HepG2 (cell line): ENCODE data around the gene SLC12A5. TPM values are rescaled to one million over a fixed set of nuclear protein-coding genes. Genes with fewer than 3 reads are reported as not detected.
A peak's percentile ranks its signal among the peaks of the same experiment; 100 is the strongest.

Experiments
- BRD4 ChIP-seq: sonication (generic); formaldehyde crosslinking; IDR thresholded peaks from 2 replicates; pipeline ENCODE4 v1.4.0; 2020; ENCODE audit warnings: missing genetic modification reagents
- EHMT2 ChIP-seq: fragments of 200-600 bp; sonication (generic); IDR thresholded peaks from 2 replicates; pipeline ENCODE4 v1.7.0; 2017; ENCODE audit warnings: antibody characterized with exemption, low read depth, low read length, borderline replicate concordance
- ISL2 ChIP-seq: sonication (generic); formaldehyde crosslinking; IDR thresholded peaks from 2 replicates; pipeline ENCODE4 v1.5.0; 2020; ENCODE audit warnings: missing genetic modification reagents
- JARID2 ChIP-seq: sonication (generic); formaldehyde crosslinking; IDR thresholded peaks from 2 replicates; pipeline ENCODE4 v1.8.1; 2023; ENCODE audit warnings: missing genetic modification reagents, inconsistent platforms; ENCODE audit not compliant: insufficient replicate concordance
- MTF2 ChIP-seq: sonication (generic); formaldehyde crosslinking; IDR thresholded peaks from 2 replicates; pipeline ENCODE4 v1.5.0; 2020; ENCODE audit warnings: missing genetic modification reagents, borderline replicate concordance
- SMYD3 ChIP-seq: sonication (generic); formaldehyde crosslinking; IDR thresholded peaks from 2 replicates; pipeline ENCODE4 v1.8.1; 2023; ENCODE audit warnings: mild to moderate bottlenecking, missing genetic modification reagents
- SNAI1 ChIP-seq: sonication (generic); formaldehyde crosslinking; IDR thresholded peaks from 2 replicates; pipeline ENCODE4 v1.5.0; 2020; ENCODE audit warnings: mild to moderate bottlenecking, missing genetic modification reagents, borderline replicate concordance
- TOPORS ChIP-seq: sonication (generic); formaldehyde crosslinking; IDR thresholded peaks from 2 replicates; pipeline ENCODE4 v1.8.0; 2023; ENCODE audit warnings: mild to moderate bottlenecking, missing genetic modification reagents
- YEATS4 ChIP-seq: sonication (generic); formaldehyde crosslinking; IDR thresholded peaks from 2 replicates; pipeline ENCODE4 v1.4.0; 2020; ENCODE audit warnings: missing genetic modification reagents, borderline replicate concordance
- ZNF10 ChIP-seq: sonication (generic); formaldehyde crosslinking; IDR thresholded peaks from 2 replicates; pipeline ENCODE4 v1.4.0; 2020; ENCODE audit warnings: mild to moderate bottlenecking, low read depth, missing genetic modification reagents, borderline replicate concordance
- ZNF264 ChIP-seq: sonication (generic); formaldehyde crosslinking; IDR thresholded peaks from 2 replicates; pipeline ENCODE4 v1.4.0; 2020; ENCODE audit warnings: missing genetic modification reagents
- ZNF451 ChIP-seq: sonication (generic); formaldehyde crosslinking; IDR thresholded peaks from 2 replicates; pipeline ENCODE4 v1.5.0; 2020; ENCODE audit warnings: mild to moderate bottlenecking, missing genetic modification reagents
- ZNF607 ChIP-seq: sonication (generic); formaldehyde crosslinking; IDR thresholded peaks from 2 replicates; pipeline ENCODE4 v1.5.1; 2020; ENCODE audit warnings: missing genetic modification reagents, mild to moderate bottlenecking, borderline replicate concordance
- ZNF83 ChIP-seq: sonication (generic); formaldehyde crosslinking; IDR thresholded peaks from 2 replicates; pipeline ENCODE4 v1.4.0; 2020; ENCODE audit warnings: missing genetic modification reagents, mild to moderate bottlenecking, borderline replicate concordance
- ZNF841 ChIP-seq: sonication (generic); formaldehyde crosslinking; IDR thresholded peaks from 2 replicates; pipeline ENCODE4 v1.8.1; 2023; ENCODE audit warnings: missing genetic modification reagents, borderline replicate concordance
- ZSCAN5A ChIP-seq: sonication (generic); formaldehyde crosslinking; IDR thresholded peaks from 2 replicates; pipeline ENCODE4 v1.8.0; 2022; ENCODE audit warnings: mild to moderate bottlenecking, missing genetic modification reagents, borderline replicate concordance
- polyA plus RNA-seq, 8 experiments: library from polyadenylated mRNA; depleted of rRNA in 3 of 8; stranded (reverse) in 7 of 8; unstranded in 1 of 8; fragments of >200 nt; fragmentation: Illumina TruSeq in 4 of 8; extraction: Trizol in 4 of 8; gene quantifications; 2 replicates each; pipeline versions ENCODE4 v1.2.1 to v1.2.3, GENCODE V29; 2011 to 2016; ENCODE audit warnings: low read depth in 4 of 8, missing spikeins in 1 of 8, mixed read lengths in 1 of 8; ENCODE audit not compliant: insufficient read depth in 1 of 8
- total RNA-seq, 5 experiments: library from RNA; depleted of rRNA; stranded (reverse); fragments of >200 nt; fragmentation: Illumina TruSeq; extraction: Trizol; gene quantifications; 2 replicates each; pipeline ENCODE4 v1.2.3, GENCODE V29; 2016; ENCODE audit warnings: low read depth in 1 of 5
- TF ChIP-seq, protein P1 (sequence below): sonication (generic); formaldehyde crosslinking; IDR thresholded peaks from 2 replicates; pipeline ENCODE4 v1.5.0; 2020; ENCODE audit warnings: mild to moderate bottlenecking, missing genetic modification reagents, borderline replicate concordance
- TF ChIP-seq, protein P2 (sequence below): sonication (generic); formaldehyde crosslinking; IDR thresholded peaks from 2 replicates; pipeline ENCODE4 v1.4.0; 2020; ENCODE audit warnings: mild to moderate bottlenecking, missing genetic modification reagents

The SLC12A5 gene
- total and polyA plus RNA-seq, 2 of the 13 experiments (the other 11 are each of a cell fraction or from before 2014, with no cell fraction given), result 4.3 to 5.4 TPM

GRCh38 chr20:46089417-46090388 lies 60.7 kb downstream of the SLC12A5 start, which contains the start of gene NCOA5 (continued):
- TF ChIP-seq, protein P1, sequence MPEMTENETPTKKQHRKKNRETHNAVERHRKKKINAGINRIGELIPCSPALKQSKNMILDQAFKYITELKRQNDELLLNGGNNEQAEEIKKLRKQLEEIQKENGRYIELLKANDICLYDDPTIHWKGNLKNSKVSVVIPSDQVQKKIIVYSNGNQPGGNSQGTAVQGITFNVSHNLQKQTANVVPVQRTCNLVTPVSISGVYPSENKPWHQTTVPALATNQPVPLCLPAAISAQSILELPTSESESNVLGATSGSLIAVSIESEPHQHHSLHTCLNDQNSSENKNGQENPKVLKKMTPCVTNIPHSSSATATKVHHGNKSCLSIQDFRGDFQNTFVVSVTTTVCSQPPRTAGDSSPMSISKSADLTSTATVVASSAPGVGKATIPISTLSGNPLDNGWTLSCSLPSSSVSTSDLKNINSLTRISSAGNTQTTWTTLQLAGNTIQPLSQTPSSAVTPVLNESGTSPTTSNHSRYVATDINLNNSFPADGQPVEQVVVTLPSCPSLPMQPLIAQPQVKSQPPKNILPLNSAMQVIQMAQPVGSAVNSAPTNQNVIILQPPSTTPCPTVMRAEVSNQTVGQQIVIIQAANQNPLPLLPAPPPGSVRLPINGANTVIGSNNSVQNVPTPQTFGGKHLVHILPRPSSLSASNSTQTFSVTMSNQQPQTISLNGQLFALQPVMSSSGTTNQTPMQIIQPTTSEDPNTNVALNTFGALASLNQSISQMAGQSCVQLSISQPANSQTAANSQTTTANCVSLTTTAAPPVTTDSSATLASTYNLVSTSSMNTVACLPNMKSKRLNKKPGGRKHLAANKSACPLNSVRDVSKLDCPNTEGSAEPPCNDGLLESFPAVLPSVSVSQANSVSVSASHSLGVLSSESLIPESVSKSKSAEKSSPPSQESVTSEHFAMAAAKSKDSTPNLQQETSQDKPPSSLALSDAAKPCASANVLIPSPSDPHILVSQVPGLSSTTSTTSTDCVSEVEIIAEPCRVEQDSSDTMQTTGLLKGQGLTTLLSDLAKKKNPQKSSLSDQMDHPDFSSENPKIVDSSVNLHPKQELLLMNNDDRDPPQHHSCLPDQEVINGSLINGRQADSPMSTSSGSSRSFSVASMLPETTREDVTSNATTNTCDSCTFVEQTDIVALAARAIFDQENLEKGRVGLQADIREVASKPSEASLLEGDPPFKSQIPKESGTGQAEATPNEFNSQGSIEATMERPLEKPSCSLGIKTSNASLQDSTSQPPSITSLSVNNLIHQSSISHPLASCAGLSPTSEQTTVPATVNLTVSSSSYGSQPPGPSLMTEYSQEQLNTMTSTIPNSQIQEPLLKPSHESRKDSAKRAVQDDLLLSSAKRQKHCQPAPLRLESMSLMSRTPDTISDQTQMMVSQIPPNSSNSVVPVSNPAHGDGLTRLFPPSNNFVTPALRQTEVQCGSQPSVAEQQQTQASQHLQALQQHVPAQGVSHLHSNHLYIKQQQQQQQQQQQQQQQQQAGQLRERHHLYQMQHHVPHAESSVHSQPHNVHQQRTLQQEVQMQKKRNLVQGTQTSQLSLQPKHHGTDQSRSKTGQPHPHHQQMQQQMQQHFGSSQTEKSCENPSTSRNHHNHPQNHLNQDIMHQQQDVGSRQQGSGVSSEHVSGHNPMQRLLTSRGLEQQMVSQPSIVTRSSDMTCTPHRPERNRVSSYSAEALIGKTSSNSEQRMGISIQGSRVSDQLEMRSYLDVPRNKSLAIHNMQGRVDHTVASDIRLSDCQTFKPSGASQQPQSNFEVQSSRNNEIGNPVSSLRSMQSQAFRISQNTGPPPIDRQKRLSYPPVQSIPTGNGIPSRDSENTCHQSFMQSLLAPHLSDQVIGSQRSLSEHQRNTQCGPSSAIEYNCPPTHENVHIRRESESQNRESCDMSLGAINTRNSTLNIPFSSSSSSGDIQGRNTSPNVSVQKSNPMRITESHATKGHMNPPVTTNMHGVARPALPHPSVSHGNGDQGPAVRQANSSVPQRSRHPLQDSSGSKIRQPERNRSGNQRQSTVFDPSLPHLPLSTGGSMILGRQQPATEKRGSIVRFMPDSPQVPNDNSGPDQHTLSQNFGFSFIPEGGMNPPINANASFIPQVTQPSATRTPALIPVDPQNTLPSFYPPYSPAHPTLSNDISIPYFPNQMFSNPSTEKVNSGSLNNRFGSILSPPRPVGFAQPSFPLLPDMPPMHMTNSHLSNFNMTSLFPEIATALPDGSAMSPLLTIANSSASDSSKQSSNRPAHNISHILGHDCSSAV (CRISPR knock-in tag), result peak; percentile 49; the same call in 1 of the 2 replicates
- TF ChIP-seq, protein P2, sequence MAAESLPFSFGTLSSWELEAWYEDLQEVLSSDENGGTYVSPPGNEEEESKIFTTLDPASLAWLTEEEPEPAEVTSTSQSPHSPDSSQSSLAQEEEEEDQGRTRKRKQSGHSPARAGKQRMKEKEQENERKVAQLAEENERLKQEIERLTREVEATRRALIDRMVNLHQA (CRISPR knock-in tag), result 0 out of 2 replicates have a peak, but pooled peaks have one; percentile 33
- TF ChIP-seq ZSCAN5A (CRISPR knock-in tag) (peak; percentile 56), ZNF607 (CRISPR knock-in tag) (peak; percentile 99), JARID2 (no peak), ZNF83 (peak; percentile 74; the same call in 1 of the 2 replicates), ISL2 (CRISPR knock-in tag) (0 out of 2 replicates have a peak, but pooled peaks have one; percentile 65), ZNF841 (CRISPR knock-in tag) (no peak; the same call in 1 of the 2 replicates), YEATS4 (CRISPR knock-in tag) (peak; percentile 100), SMYD3 (CRISPR knock-in tag) (peak; percentile 93), ZNF10 (CRISPR knock-in tag) (no peak), MTF2 (CRISPR knock-in tag) (peak; percentile 80; the same call in 1 of the 2 replicates), SNAI1 (CRISPR knock-in tag) (peak; percentile 84; the same call in 1 of the 2 replicates), TOPORS (CRISPR knock-in tag) (peak; percentile 99), ZNF264 (CRISPR knock-in tag) (peak; percentile 52; the same call in 1 of the 2 replicates), ZNF451 (CRISPR knock-in tag) (peak; percentile 99), BRD4 (CRISPR knock-in tag) (peak; percentile 95; the same call in 1 of the 2 replicates), EHMT2 (no peak)
